Activated CD4-positive, alpha-beta memory T cell treated with anti-CD3 and anti-CD28 coated beads, Interleukin-2, amount 10 ng/mL, durations not matched to agents 7 days and 5 days (primary cell): Measurements from ENCODE around the gene OR8A1. TPM values are rescaled to one million over a fixed set of nuclear protein-coding genes. Genes with fewer than 3 reads are reported as not detected.

Experiments used
- CTCF ChIA-PET: fragments of 350-600 bp; sonication (Branson Sonifier 250); formaldehyde crosslinking; loops from one replicate; lab custom pipeline; 2021; ENCODE audit warnings: antibody characterized with exemption, inconsistent platforms; lab: Charles Lee
- POLR2A ChIA-PET: fragments of 350-600 bp; sonication (Branson Sonifier 250); formaldehyde crosslinking; loops from one replicate; lab custom pipeline; 2021; ENCODE audit warnings: antibody characterized with exemption; lab: Charles Lee
- DNase-seq: peaks from one replicate; pipeline ENCODE4 v3.0.0-alpha.2; 2020
- H3K27ac Mint-ChIP-seq: one replicate; pipeline ENCODE4 v1.8.0; 2021; ENCODE audit warnings: mild to moderate bottlenecking, mixed read lengths
- H3K27me3 Mint-ChIP-seq: one replicate; pipeline ENCODE4 v1.8.0; 2021; ENCODE audit warnings: mixed read lengths
- H3K36me3 Mint-ChIP-seq: one replicate; pipeline ENCODE4 v1.8.0; 2021; ENCODE audit warnings: low read depth, mixed read lengths
- H3K4me1 Mint-ChIP-seq: one replicate; pipeline ENCODE4 v1.8.0; 2021; ENCODE audit warnings: mixed read lengths
- H3K4me3 Mint-ChIP-seq: one replicate; pipeline ENCODE4 v1.8.0; 2021; ENCODE audit warnings: mild to moderate bottlenecking, mixed read lengths
- H3K9me3 Mint-ChIP-seq: one replicate; pipeline ENCODE4 v1.8.0; 2021; ENCODE audit warnings: mixed read lengths
- total RNA-seq, 2 experiments: library from RNA; stranded (reverse); gene quantifications; one replicate each; pipeline ENCODE4 v1.2.3, GENCODE V29; 2021

Gene OR8A1
- not detected for total RNA-seq

- ChIA-PET CTCF (no interaction called here), POLR2A (no interaction called here)
- H3K36me3 Mint-ChIP-seq: no peaks in the 10 kb centered on the region
- H3K27me3 Mint-ChIP-seq: peaks cover 6% of the 10 kb centered on the region
- no peaks in the 10 kb centered on the region for H3K4me1 Mint-ChIP-seq
- DNase-seq: no peak
- no peaks in the 10 kb centered on the region for H3K9me3 Mint-ChIP-seq
- no peak within 1 kb of the TSS for H3K27ac Mint-ChIP-seq
- no peak within 1 kb of the TSS for H3K4me3 Mint-ChIP-seq
These were observed at the start of gene OR8A1 for GRCh38 chr11:124569697-124570096. OR8A1 (plus strand) TSS chr11:124569997; CDS start chr11:124570120, 123 bp downstream.

GRCh38 chr11:124520550-124520854 is 49.3 kb upstream of the OR8A1 start:
- CTCF ChIA-PET: no interaction called here

DNA sequence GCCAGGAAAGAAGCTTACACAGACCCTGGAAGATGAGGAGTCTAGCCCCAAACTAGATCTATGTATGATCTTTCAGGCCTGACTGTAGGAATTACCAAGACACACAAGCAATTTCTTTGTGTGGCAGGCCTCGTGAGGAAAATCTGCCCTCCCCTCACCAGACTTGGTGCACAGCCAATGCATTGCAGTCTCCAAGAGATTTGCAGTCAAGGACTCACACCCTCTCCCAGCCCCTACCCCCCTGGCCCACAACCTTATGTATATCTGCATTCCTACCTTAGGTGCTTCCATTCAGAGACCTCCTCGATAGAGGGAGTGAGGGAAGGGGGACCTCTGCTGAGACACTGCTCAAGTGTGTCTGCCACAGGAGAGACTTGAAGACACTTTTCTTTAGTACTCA is 36.2 kb upstream of the OR8A1 start:
- no peak for DNase-seq
- H3K27me3 Mint-ChIP-seq: peaks cover 2% of the 10 kb centered on the region
- H3K36me3 Mint-ChIP-seq: no peaks in the 10 kb centered on the region
- ChIA-PET CTCF (no interaction called here), POLR2A (no interaction called here)
- no peak overlapping the region for H3K4me3 Mint-ChIP-seq
- H3K4me1 Mint-ChIP-seq: no peaks in the 10 kb centered on the region
- no peak overlapping the region for H3K27ac Mint-ChIP-seq
- H3K9me3 Mint-ChIP-seq: no peaks in the 10 kb centered on the region

More at GRCh38 chr11:124520550-124520854, 49.3 kb upstream of the OR8A1 start:
- Mint-ChIP-seq H3K4me3 (no peak overlapping the region), H3K27ac (no peak overlapping the region), H3K27me3 (no peaks in the 10 kb centered on the region), H3K4me1 (no peaks in the 10 kb centered on the region), H3K36me3 (no peaks in the 10 kb centered on the region), H3K9me3 (no peaks in the 10 kb centered on the region)
- POLR2A ChIA-PET: no interaction called here
- no peak for DNase-seq

DNA sequence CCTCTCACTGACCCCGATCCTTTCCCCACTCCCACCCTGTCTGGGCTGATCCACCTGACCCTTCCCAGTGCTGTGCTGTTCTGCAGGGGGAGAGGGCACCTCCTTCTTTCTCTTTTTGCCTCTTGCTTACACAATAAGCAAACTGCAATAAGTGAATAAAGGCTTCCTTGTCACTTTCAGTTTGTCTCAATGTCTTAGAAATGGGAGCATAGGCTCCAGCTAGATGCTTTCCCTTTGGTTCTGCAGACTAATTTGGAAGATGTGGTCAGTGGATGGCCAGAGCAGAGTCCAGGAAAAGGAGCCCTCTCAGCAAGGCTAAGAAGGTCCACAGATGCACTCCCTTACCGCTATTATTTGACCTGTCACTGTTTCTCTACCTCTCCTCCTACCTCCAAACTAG is 35.7 kb upstream of the OR8A1 start:
- H3K27ac Mint-ChIP-seq: no peak overlapping the region

GRCh38 chr11:124535552-124536232 is 34.1 kb upstream of the OR8A1 start:
- ChIA-PET POLR2A (no interaction called here), CTCF (no interaction called here)
- H3K36me3 Mint-ChIP-seq: no peaks in the 10 kb centered on the region
- H3K9me3 Mint-ChIP-seq: no peaks in the 10 kb centered on the region
- H3K4me1 Mint-ChIP-seq: no peaks in the 10 kb centered on the region
- H3K27ac Mint-ChIP-seq: no peak overlapping the region
- H3K27me3 Mint-ChIP-seq: peaks cover 2% of the 10 kb centered on the region
- H3K4me3 Mint-ChIP-seq: no peak overlapping the region
- no peak for DNase-seq

More for the DNA sequence above, 35.7 kb upstream of the OR8A1 start:
- no peaks in the 10 kb centered on the region for H3K4me1 Mint-ChIP-seq
- CTCF ChIA-PET: no interaction called here
- DNase-seq: no peak
- peaks cover 2% of the 10 kb centered on the region for H3K27me3 Mint-ChIP-seq
- no peaks in the 10 kb centered on the region for H3K36me3 Mint-ChIP-seq
- no peaks in the 10 kb centered on the region for H3K9me3 Mint-ChIP-seq
- POLR2A ChIA-PET: no interaction called here
- no peak overlapping the region for H3K4me3 Mint-ChIP-seq

DNA sequence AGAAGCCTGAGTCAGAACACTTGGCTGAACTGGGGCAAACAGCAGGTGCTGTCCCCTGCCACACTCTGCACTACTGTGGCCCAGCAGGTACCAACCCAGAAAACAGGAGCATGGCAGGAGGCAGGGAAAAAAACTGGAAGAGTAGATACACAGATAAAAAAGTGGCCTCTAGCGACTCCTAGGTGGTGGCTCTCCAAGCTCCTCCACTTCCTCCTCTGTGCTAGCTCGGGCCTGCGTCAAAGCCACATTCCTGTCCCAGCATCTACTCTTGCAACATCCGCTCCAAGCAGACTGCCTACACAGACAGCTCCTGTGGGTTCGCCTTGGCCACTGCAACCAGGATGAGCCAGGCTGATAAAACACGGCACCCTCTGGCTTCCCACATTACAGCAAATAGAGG is 33.3 kb upstream of the OR8A1 start:
- ChIA-PET POLR2A (no interaction called here), CTCF (no interaction called here)
- no peak overlapping the region for H3K4me3 Mint-ChIP-seq
- no peak for DNase-seq
- no peaks in the 10 kb centered on the region for H3K36me3 Mint-ChIP-seq
- no peaks in the 10 kb centered on the region for H3K9me3 Mint-ChIP-seq
- no peak overlapping the region for H3K27ac Mint-ChIP-seq
- no peaks in the 10 kb centered on the region for H3K4me1 Mint-ChIP-seq
- H3K27me3 Mint-ChIP-seq: peaks cover 2% of the 10 kb centered on the region

DNA sequence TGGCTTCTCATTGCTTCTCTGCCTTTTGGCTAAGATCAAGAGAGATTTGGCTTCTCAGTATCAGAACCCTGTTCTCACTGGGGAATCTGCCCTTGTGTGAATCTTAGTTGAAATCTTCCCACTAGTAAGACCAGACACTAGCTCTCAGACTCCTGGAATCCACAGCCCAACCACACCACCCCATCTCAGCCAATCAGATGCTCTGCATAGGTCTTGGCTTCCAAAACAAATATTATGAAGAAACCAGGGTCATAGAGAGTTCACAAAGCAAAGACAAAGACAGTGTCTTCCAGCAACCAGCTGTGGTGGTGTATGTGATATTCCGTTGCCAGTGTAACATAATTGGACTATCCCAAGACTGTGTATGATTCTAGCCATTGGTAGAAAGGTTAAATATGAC is 31.8 kb upstream of the OR8A1 start:
- ChIA-PET POLR2A (no interaction called here), CTCF (no interaction called here)
- no peak overlapping the region for H3K27ac Mint-ChIP-seq
- no peak overlapping the region for H3K4me3 Mint-ChIP-seq
- DNase-seq: no peak
- no peaks in the 10 kb centered on the region for H3K9me3 Mint-ChIP-seq
- no peaks in the 10 kb centered on the region for H3K36me3 Mint-ChIP-seq
- no peaks in the 10 kb centered on the region for H3K4me1 Mint-ChIP-seq
- peaks cover 3% of the 10 kb centered on the region for H3K27me3 Mint-ChIP-seq

DNA sequence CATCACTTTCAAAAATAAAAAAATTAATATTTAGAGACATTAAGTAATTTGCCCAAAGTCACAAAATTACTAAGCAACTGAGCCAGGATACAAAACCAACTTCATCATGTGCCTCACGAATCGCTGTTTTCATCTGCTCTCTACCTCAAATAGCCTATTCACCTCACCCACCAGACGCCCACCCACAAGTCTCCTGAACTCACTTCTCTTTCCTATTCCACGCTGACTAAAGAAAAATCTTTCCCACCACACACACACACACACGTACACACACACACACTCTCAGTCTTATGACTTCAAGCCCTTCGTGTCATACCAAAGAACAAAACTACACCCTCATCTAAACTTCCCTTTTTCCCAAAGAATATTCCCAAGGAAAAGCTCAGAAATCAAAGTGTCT is 28.6 kb upstream of the OR8A1 start:
- POLR2A ChIA-PET: no interaction called here
- CTCF ChIA-PET: no interaction called here
- peaks cover 4% of the 10 kb centered on the region for H3K27me3 Mint-ChIP-seq
- H3K4me3 Mint-ChIP-seq: no peak overlapping the region
- H3K27ac Mint-ChIP-seq: no peak overlapping the region
- no peaks in the 10 kb centered on the region for H3K9me3 Mint-ChIP-seq
- H3K4me1 Mint-ChIP-seq: no peaks in the 10 kb centered on the region
- H3K36me3 Mint-ChIP-seq: no peaks in the 10 kb centered on the region
- DNase-seq: no peak

GRCh38 chr11:124543145-124543544 is 26.7 kb upstream of the OR8A1 start:
- Mint-ChIP-seq H3K9me3 (no peaks in the 10 kb centered on the region), H3K36me3 (no peaks in the 10 kb centered on the region), H3K27ac (no peak overlapping the region), H3K4me1 (no peaks in the 10 kb centered on the region), H3K4me3 (no peak overlapping the region), H3K27me3 (peaks cover 4% of the 10 kb centered on the region)
- CTCF ChIA-PET: no interaction called here
- POLR2A ChIA-PET: no interaction called here
- no peak for DNase-seq

GRCh38 chr11:124543554-124543953 is 26.2 kb upstream of the OR8A1 start, which contains the start of gene OR8B12:
OR8B12 (minus strand) TSS chr11:124543654; CDS start chr11:124543654, 0 bp downstream.
- no peaks in the 10 kb centered on the region for H3K4me1 Mint-ChIP-seq

GRCh38 chr11:124551189-124551588 is 18.6 kb upstream of the OR8A1 start:
- ChIA-PET CTCF (no interaction called here), POLR2A (no interaction called here)
- no peaks in the 10 kb centered on the region for H3K4me1 Mint-ChIP-seq
- DNase-seq: no peak
- H3K9me3 Mint-ChIP-seq: no peaks in the 10 kb centered on the region
- H3K36me3 Mint-ChIP-seq: no peaks in the 10 kb centered on the region
- H3K27ac Mint-ChIP-seq: no peak overlapping the region
- no peak overlapping the region for H3K4me3 Mint-ChIP-seq
- H3K27me3 Mint-ChIP-seq: no peaks in the 10 kb centered on the region

More at GRCh38 chr11:124543554-124543953, 26.2 kb upstream of the OR8A1 start, which contains the start of gene OR8B12:
- Mint-ChIP-seq H3K27ac (no peak within 1 kb of the TSS), H3K9me3 (no peaks in the 10 kb centered on the region), H3K27me3 (peaks cover 4% of the 10 kb centered on the region), H3K36me3 (no peaks in the 10 kb centered on the region), H3K4me3 (no peak within 1 kb of the TSS)
- CTCF ChIA-PET: no interaction called here
- no peak for DNase-seq
- POLR2A ChIA-PET: no interaction called here

DNA sequence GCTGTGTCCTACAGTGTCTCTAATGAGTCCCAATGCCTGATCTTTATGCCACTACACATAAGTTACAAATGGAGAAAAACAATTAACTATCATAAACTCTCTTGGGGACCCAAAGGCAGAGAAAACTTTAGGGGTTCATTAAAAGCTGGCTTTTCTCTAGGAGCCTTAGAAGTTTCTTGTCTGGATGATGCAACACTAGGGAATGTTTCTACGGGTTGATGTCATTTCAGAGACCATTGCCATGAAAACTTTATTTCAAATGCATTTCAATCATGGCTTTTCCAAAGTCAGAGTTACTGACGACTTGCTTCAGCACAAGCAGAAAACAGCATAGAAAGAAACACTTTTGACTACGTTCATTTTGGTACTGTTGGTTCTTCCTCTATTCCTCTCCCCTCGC is 17.8 kb upstream of the OR8A1 start:
- POLR2A ChIA-PET: no interaction called here
- Mint-ChIP-seq H3K27ac (no peak overlapping the region), H3K36me3 (no peaks in the 10 kb centered on the region), H3K9me3 (no peaks in the 10 kb centered on the region), H3K4me1 (no peaks in the 10 kb centered on the region), H3K4me3 (no peak overlapping the region), H3K27me3 (peaks cover 3% of the 10 kb centered on the region)
- no peak for DNase-seq
- CTCF ChIA-PET: no interaction called here

- Mint-ChIP-seq H3K4me1 (no peaks in the 10 kb centered on the region), H3K27ac (no peak overlapping the region), H3K9me3 (no peaks in the 10 kb centered on the region), H3K27me3 (peaks cover 3% of the 10 kb centered on the region), H3K4me3 (no peak overlapping the region), H3K36me3 (no peaks in the 10 kb centered on the region)
- no peak for DNase-seq
- ChIA-PET POLR2A (no interaction called here), CTCF (no interaction called here)
These were observed 13.0 kb upstream of the OR8A1 start for GRCh38 chr11:124556828-124557227.

DNA sequence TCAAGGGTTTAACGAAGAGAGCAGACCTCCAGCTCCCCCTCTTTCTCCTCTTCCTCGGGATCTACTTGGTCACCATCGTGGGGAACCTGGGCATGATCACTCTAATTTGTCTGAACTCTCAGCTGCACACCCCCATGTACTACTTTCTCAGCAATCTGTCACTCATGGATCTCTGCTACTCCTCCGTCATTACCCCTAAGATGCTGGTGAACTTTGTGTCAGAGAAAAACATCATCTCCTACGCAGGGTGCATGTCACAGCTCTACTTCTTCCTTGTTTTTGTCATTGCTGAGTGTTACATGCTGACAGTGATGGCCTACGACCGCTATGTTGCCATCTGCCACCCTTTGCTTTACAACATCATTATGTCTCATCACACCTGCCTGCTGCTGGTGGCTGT is 363 bp downstream of the OR8A1 start:
- H3K4me1 Mint-ChIP-seq: no peaks in the 10 kb centered on the region
- H3K27ac Mint-ChIP-seq: no peak overlapping the region
- no peak overlapping the region for H3K4me3 Mint-ChIP-seq
- CTCF ChIA-PET: no interaction called here
- no peaks in the 10 kb centered on the region for H3K36me3 Mint-ChIP-seq
- peaks cover 6% of the 10 kb centered on the region for H3K27me3 Mint-ChIP-seq
- no peaks in the 10 kb centered on the region for H3K9me3 Mint-ChIP-seq
- POLR2A ChIA-PET: no interaction called here
- DNase-seq: no peak
